ENCODE measurements around the gene CCNK. TPM values are rescaled to one million over a fixed set of nuclear protein-coding genes. Genes with fewer than 3 reads are reported as not detected.

Gene CCNK
- polyA plus RNA-seq, 4 donors, result 45.8 to 57.0 (median 50.4) TPM

- no peak for DNase-seq (ENCODE audit: low read depth in 4 of 4, low spot score in 3 of 4)
Observed at GRCh38 chr14:99549684-99550083, 68.5 kb downstream of the CCNK start.

GRCh38 chr14:99550387-99550992 is 69.3 kb downstream of the CCNK start:
- no peak for DNase-seq (ENCODE audit: low read depth in 4 of 4, low spot score in 3 of 4)

DNA sequence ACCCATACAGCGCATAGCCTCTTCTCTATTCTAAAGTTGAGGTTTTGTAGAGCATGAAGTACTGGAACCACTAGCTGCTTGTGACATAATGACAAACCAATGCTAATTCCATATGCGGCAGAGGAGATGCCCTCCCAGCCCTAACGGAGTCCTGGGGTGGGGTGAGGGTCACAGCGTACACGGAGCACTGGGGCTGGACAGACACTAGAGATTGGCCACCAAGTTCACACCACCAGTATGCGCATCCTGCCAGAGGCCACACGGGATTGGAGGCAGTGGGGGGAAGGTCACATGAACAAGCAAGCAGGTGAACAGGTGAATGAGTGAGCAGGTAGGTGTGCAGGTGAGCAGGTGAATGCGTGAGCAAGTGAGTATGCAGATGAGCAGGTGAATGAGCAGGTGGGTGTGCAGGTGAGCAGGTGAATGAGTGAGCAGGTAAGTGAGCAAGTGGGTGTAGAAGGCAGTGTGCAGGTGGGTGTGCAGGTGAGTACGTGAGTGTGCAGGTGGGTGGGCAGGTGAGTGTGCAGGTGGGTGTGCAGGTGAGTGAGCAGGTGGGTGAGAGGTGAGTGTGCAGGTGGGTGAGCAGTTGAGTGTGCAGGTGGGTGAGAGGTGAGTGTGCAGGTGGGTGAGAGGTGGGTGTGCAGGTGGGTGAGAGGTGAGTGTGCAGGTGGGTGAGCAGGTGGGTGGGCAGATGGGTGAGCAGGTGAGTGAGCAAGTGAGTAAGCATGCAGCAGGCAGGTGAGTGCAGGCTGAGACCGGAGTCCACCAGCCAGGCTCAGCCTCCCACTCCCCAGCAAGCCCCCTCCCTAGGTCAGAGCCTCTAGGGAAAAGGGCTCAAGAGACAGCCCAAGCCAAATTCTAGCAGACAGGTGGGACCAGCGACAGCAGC is 70.1 kb downstream of the CCNK start:
- DNase-seq (ENCODE audit: low read depth in 4 of 4, low spot score in 3 of 4), result no peak

DNA sequence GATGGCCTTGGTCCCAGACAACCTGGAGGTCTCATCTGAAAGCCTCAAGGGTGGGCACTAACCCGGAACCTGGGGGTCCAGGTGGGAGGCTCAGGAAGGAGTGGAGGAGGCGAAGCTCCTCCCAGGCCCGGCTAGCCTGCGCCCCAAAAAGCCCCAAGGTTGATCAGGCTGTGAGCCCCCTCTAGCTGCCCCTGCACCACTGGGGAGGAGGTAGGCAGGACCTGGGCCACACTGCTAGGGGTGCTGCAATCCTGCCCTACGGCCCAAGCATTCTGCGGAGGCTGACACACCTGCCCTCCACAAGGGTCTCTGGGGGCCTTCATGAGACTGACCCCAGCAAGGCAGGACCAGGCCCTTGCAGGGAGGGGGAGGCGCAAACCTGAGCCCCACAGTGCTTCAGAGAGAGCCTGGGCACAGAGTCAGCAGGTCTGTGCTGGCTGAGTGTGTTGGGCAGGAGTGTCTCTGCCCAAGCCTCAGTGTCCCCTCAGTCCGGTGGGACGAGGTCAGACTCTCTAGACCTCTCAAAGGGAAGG is 70.9 kb downstream of the CCNK start:
- no peak for DNase-seq (ENCODE audit: low read depth in 4 of 4, low spot score in 3 of 4)

DNA sequence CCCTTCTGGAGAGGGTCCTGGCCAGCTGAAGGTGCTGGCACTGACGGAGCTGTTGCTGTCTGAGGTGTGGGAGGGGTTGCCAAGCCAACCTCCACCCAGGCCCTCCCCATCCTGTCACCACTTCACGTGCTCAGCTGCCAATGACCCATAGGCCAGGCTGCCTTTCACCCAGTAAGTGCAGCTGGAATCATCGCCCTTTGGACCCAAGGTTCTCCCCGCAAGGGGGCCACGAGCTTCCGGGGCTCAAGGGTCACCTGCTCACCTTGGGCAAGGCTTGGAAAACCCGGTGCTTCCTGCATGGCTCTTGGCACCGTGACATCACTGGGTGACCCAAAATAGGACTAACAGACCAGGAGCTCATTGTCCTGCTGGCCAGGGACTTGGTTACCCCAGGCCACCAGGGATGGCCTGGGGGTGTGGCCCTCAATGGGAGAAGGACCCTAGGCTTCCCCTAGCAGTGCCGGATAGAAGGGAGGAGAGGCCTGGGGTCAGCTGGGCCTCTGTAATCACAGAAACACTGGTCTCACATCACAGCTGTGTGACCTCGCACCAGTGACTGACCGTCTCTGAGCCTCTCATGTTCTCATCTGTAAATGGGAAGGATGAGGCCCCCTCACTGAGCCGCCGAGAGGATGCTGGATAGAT is 71.5 kb downstream of the CCNK start:
- DNase-seq (ENCODE audit: low read depth in 4 of 4, low spot score in 3 of 4), result no peak

GRCh38 chr14:99554184-99554583 is 73.0 kb downstream of the CCNK start:
- DNase-seq (ENCODE audit: low read depth in 4 of 4, low spot score in 3 of 4), result no peak

GRCh38 chr14:99554757-99555531 is 73.7 kb downstream of the CCNK start:
- DNase-seq (ENCODE audit: low read depth in 4 of 4, low spot score in 3 of 4), result no peak

GRCh38 chr14:99556134-99556791 is 75.1 kb downstream of the CCNK start:
- no peak for DNase-seq (ENCODE audit: low read depth in 4 of 4, low spot score in 3 of 4)

DNA sequence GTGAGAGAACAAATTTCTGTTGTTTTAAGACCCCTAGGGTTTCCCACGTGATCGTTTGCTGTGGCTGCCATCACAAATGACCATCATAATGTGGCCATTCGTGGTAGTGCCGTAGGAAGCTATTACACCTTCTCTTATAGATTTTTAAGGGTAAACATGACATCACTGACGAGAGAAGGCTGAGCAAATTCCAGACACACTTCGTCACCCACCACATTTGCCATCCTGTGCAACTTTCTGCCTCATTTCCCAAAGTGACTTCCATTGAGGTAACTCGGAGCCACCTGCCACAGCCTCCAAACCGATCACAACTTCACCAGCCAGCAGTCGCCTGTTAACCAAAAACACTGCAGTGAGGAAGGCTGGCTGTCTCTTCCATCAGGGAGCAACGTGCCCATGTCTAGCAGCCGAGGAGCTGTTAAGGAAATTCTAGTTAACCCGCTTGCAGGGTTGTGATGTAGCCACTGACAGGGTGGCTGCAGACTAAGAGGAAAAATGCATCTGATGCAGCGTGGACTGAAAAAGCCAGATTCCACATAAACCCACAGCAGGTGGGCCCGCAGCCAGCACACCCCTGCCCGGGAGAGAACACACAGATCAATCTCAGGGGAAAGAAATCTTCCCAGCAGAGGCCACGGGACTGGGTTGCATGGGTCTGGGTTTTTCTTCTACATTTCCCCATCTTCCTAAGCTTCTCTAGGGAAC is 78.2 kb downstream of the CCNK start:
- DNase-seq (ENCODE audit: low read depth in 4 of 4, low spot score in 3 of 4), result no peak

DNA sequence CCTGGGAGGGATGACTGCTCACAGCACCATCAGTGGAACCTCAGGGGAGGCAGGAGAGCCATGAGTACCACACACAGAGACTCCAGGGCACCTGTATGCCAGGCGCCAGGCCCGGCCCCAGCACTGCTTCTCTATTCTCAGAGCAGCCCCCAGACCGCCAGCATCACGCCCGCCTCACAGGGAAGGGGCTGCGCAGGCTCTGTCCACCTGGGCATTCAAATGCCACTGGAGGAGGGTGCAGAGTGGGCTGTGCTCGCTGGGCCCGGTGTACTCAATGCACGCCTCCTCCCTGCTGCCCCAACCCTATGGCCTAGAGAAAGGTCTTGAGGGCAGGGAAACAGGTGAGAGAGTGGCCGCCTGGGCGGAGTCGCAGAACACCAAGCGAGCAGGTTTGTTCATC is 79.2 kb downstream of the CCNK start:
- no peak for DNase-seq (ENCODE audit: low read depth in 4 of 4, low spot score in 3 of 4)

DNA sequence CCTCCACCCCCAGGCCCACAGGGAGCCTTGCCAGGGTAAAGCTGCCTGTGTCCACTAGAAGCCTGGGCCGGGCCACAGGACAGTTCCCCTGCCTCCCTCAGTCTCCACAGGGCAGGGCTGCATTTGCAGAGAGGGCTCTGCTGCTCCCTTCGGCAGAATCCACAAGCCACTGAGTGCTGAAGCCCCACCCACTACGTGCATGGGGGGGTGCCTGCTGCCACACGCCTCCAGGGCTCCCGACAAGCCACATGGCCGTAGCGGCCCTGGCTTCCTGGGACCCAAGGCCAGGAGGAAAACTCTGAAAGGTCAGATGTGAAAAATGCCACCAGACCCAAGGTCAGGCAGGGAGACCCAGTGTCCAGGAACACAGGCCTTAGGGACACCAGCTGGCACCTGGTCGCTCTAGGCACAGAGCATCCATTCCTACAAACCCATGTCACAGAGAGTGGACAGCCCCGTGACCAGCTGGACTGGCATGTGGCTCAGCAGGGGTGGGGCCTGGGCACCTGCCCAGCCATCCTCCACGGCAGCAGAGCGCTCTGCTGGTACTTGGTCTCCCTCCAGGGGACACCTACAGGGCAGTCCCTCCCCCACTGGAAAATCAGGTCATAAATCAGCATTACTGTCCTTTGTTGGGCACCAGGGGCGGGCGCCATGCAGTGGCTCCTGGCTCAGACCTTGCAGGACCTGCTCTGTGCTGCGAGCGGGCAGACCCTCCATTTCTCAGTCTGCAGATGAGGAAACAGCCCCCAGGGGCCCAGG is 79.9 kb downstream of the CCNK start:
- DNase-seq (ENCODE audit: low read depth in 4 of 4, low spot score in 3 of 4), result no peak

DNA sequence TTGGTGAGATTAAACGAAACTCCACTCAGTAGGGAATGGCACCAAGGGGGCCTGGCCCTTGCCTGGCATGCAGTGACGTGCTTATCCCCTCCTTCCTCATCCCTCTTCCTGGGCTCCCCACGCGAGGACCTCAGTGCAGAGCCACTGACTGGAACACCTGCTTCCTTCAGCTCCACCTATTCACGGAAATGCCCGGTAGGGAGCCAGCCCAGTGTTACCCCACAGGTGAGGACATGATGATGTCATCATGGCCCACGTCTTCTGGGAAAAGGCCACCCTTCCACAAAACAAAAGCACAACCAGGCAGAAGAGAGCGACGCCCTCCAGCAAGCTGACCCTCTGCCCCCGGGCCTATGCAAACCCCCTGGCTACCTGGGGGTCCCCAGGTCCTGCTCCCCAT is 80.7 kb downstream of the CCNK start:
- DNase-seq (ENCODE audit: low read depth in 4 of 4, low spot score in 3 of 4), result no peak

Other genes with a start within 250 kb of the CCNK start
- 1 to 10 TPM in 3 of 4 donors, under 1 TPM in 1; 0.60 to 3.1 (median 2.5) TPM for gene BCL11B, start 209.2 kb upstream of the CCNK start, polyA plus RNA-seq (ENCODE audit: insufficient read length in 4 of 4)
- 10 to 100 TPM; 49.6 to 65.9 (median 64.0) TPM for gene SETD3, start 550 bp upstream of the CCNK start, polyA plus RNA-seq (ENCODE audit: insufficient read length in 4 of 4)
- gene CCDC85C, start 122.8 kb downstream of the CCNK start, polyA plus RNA-seq (ENCODE audit: insufficient read length in 4 of 4), result 10 to 100 TPM; 19.0 to 30.3 (median 26.6) TPM
- gene HHIPL1, start 163.7 kb downstream of the CCNK start, polyA plus RNA-seq (ENCODE audit: insufficient read length in 4 of 4), result 1 to 10 TPM; 1.3 to 3.0 (median 1.5) TPM
- 1 to 10 TPM; 1.4 to 4.2 (median 2.8) TPM for gene CYP46A1, start 202.9 kb downstream of the CCNK start, polyA plus RNA-seq (ENCODE audit: insufficient read length in 4 of 4)